Memory B cell (primary cell): ENCODE results near the gene BCL2L12.
"Not testable (repeated sequence)": the region's sequence is repeated elsewhere in the genome, so short reads cannot be mapped to it uniquely, and the experiment has no call there.

Experiments
- ATAC-seq: fragments of 150-1000 bp; cut with Tn5 transposase; 2 replicates; pipeline ENCODE4 v1.10.0; 2021; ENCODE audit warnings: low read depth, mild to moderate bottlenecking, moderate library complexity
- DNase-seq, 2 donors: peaks; one replicate each; pipeline ENCODE4 v3.0.0; 2022; ENCODE audit warnings: low spot score in 2 of 2
- H3K27ac Mint-ChIP-seq: one replicate; pipeline ENCODE4 v1.8.0; 2022; ENCODE audit warnings: mild to moderate bottlenecking, moderate library complexity, mixed read lengths
- H3K27me3 Mint-ChIP-seq: one replicate; pipeline ENCODE4 v1.8.0; 2022; ENCODE audit warnings: mixed read lengths
- H3K36me3 Mint-ChIP-seq: one replicate; pipeline ENCODE4 v1.8.0; 2022; ENCODE audit warnings: mild to moderate bottlenecking, mixed read lengths
- H3K4me1 Mint-ChIP-seq: one replicate; pipeline ENCODE4 v1.8.0; 2022; ENCODE audit warnings: mixed read lengths
- H3K4me3 Mint-ChIP-seq: one replicate; pipeline ENCODE4 v1.8.0; 2022; ENCODE audit warnings: mild to moderate bottlenecking, moderate library complexity, mixed read lengths
- H3K9me3 Mint-ChIP-seq: one replicate; pipeline ENCODE4 v1.8.0; 2022; ENCODE audit warnings: mixed read lengths

The BCL2L12 gene

GRCh38 chr19:49713236-49713845 is 47.6 kb downstream of the BCL2L12 start:
- H3K27ac Mint-ChIP-seq = no peak overlapping the region
- no peak for ATAC-seq
- peaks cover 17% of the 10 kb centered on the region for H3K27me3 Mint-ChIP-seq
- H3K4me3 Mint-ChIP-seq = no peak overlapping the region
- H3K9me3 Mint-ChIP-seq = no peaks in the 10 kb centered on the region
- peaks cover 4% of the 10 kb centered on the region for H3K36me3 Mint-ChIP-seq
- H3K4me1 Mint-ChIP-seq = peaks cover 5% of the 10 kb centered on the region
- no peak for DNase-seq

- Mint-ChIP-seq H3K4me3 (no peak overlapping the region), H3K4me1 (peaks cover 5% of the 10 kb centered on the region), H3K27ac (no peak overlapping the region), H3K9me3 (no peaks in the 10 kb centered on the region), H3K27me3 (peaks cover 6% of the 10 kb centered on the region), H3K36me3 (no peaks in the 10 kb centered on the region)
- no peak for DNase-seq
- ATAC-seq = no peak
Measured at GRCh38 chr19:49716154-49716553, 50.4 kb downstream of the BCL2L12 start.

GRCh38 chr19:49718511-49718910 is 52.8 kb downstream of the BCL2L12 start:
- ATAC-seq (no peak), DNase-seq (no peak)
- Mint-ChIP-seq H3K27ac (no peak overlapping the region), H3K27me3 (no peaks in the 10 kb centered on the region), H3K9me3 (no peaks in the 10 kb centered on the region), H3K4me1 (peaks cover 2% of the 10 kb centered on the region), H3K4me3 (no peak overlapping the region), H3K36me3 (no peaks in the 10 kb centered on the region)

GRCh38 chr19:49718991-49719390 is 53.3 kb downstream of the BCL2L12 start:
- H3K4me1 Mint-ChIP-seq = peaks cover 2% of the 10 kb centered on the region
- DNase-seq (no peak), ATAC-seq (peak; percentile 51)
- no peaks in the 10 kb centered on the region for H3K27me3 Mint-ChIP-seq
- no peaks in the 10 kb centered on the region for H3K9me3 Mint-ChIP-seq
- H3K36me3 Mint-ChIP-seq = no peaks in the 10 kb centered on the region
- no peak overlapping the region for H3K4me3 Mint-ChIP-seq
- H3K27ac Mint-ChIP-seq = no peak overlapping the region

GRCh38 chr19:49719420-49719819 is 53.7 kb downstream of the BCL2L12 start:
- not testable (repeated sequence) for H3K27ac Mint-ChIP-seq, H3K36me3 Mint-ChIP-seq, H3K9me3 Mint-ChIP-seq, ATAC-seq, H3K27me3 Mint-ChIP-seq, DNase-seq, H3K4me3 Mint-ChIP-seq, H3K4me1 Mint-ChIP-seq
